Measurements from ENCODE around the gene MYO10. TPM values are rescaled to one million over a fixed set of nuclear protein-coding genes. Genes with fewer than 3 reads are reported as not detected.

The MYO10 gene
- total and polyA plus RNA-seq, 2 of the 8 experiments (the other 6 are each of a cell fraction or from before 2014, with no cell fraction given): 21.5 to 107 TPM

- Histone ChIP-seq H2BK20ac (ENCODE audit: low read length) (no peak overlapping the region), H3K4me3 (ENCODE audit: extremely low read depth in 1 of 4, insufficient read depth in 2 of 4, low read depth in 3 of 4, low read length in 4 of 4) (no peak overlapping the region), H3K14ac (ENCODE audit: insufficient read length) (no peak overlapping the region), H3K4me2 (ENCODE audit: insufficient read depth in 1 of 2, low read depth in 2 of 2, low read length in 2 of 2) (no peak overlapping the region), H3K23ac (ENCODE audit: insufficient read length) (no peak overlapping the region), H2AFZ (ENCODE audit: low read length) (no peak overlapping the region), H3K79me1 (ENCODE audit: low read depth, low read length) (no peaks in the 10 kb centered on the region), H3K4me1 (replicated peaks in 1 of 4; ENCODE audit: control insufficient read depth in 3 of 4, insufficient read depth in 4 of 4, low read length in 3 of 4) (0 out of 7 replicates have a peak, but pooled peaks cover 0 to under 1% (median 0%) of the 10 kb centered on the region in 4 experiments), H3K4ac (replicated peaks; ENCODE audit: insufficient read length, low read depth, low read length) (no peak overlapping the region), H2BK120ac (replicated peaks; ENCODE audit: low read depth, low read length) (no peak overlapping the region), H3K9me3 (ENCODE audit: insufficient read depth in 2 of 2, low read depth in 1 of 2, low read length in 1 of 2) (no peaks in the 10 kb centered on the region), H4K5ac (ENCODE audit: insufficient read length, low read depth, low read length) (no peak overlapping the region), H3K27ac (ENCODE audit: low read depth, low read length) (no peak overlapping the region), H4K8ac (ENCODE audit: extremely low read depth, insufficient read depth, low read length) (no peak overlapping the region), H2BK15ac (ENCODE audit: low read length) (no peak overlapping the region), H2AK5ac (ENCODE audit: low read depth, low read length) (no peak overlapping the region), H3K18ac (ENCODE audit: extremely low read depth, low read length) (no peak overlapping the region), H3K23me2 (ENCODE audit: low read depth, low read length) (peaks cover 5% of the 10 kb centered on the region; the same call in 1 of the 2 replicates), H2BK5ac (ENCODE audit: low read depth, low read length) (no peak overlapping the region), H3K9ac (replicated peaks in 1 of 4; ENCODE audit: extremely low read depth in 1 of 4, low read depth in 3 of 4, low read length in 3 of 4) (no peak overlapping the region), H2BK12ac (ENCODE audit: low read depth, low read length) (no peak overlapping the region), H3K27me3 (replicated peaks in 1 of 4; ENCODE audit: control insufficient read depth in 3 of 4, extremely low read depth in 1 of 4, insufficient read depth in 3 of 4, low read length in 3 of 4) (no peaks in the 10 kb centered on the region), H3K56ac (replicated peaks; ENCODE audit: insufficient read length, low read depth, low read length) (no peak overlapping the region), H3K79me2 (ENCODE audit: control insufficient read depth in 1 of 2, insufficient read depth in 2 of 2, low read length in 2 of 2) (no peaks in the 10 kb centered on the region), H3K36me3 (ENCODE audit: control insufficient read depth in 2 of 4, insufficient read depth in 4 of 4, low read length in 3 of 4) (no peaks in the 10 kb centered on the region), H4K91ac (replicated peaks; ENCODE audit: insufficient read length, low read length) (no peak overlapping the region), H4K20me1 (replicated peaks in 1 of 2; ENCODE audit: control insufficient read depth in 1 of 2, insufficient read depth in 2 of 2, low read length in 2 of 2) (no peaks in the 10 kb centered on the region)
- FAIRE-seq: no peak
- ChIA-PET CTCF (ENCODE audit: partially characterized antibody) (interaction anchor here (1.0 to 1.4 kb wide), 2 partner anchors 41 to 564 kb away, joined by 3 to 6 read pairs; no protein-coding TSS in a partner anchor), POLR2A (ENCODE audit: partially characterized antibody) (no interaction called here)
- 82% methylated on average over 5 of the region's 5 CpGs; no CpG with 5 or more reads in 1 of the 2 experiments for WGBS, 2 experiments (ENCODE audit: extremely low coverage in 1 of 2, insufficient coverage in 1 of 2, insufficient read length in 1 of 2, insufficient replicate concordance in 2 of 2, low coverage in 1 of 2, low lambda C conversion rate in 2 of 2, missing lambda C conversion rate in 1 of 2)
- no peak for DNase-seq (ENCODE audit: low read depth in 1 of 2, low spot score in 2 of 2)
- no peak for TF ChIP-seq CEBPB (IDR thresholded peaks at IDR 0.05; ENCODE audit: low read depth, low read length)
- no peak for TF ChIP-seq RFX5 (IDR thresholded peaks at IDR 0.05; ENCODE audit: borderline replicate concordance, low read depth, low read length)
- no peak for TF ChIP-seq SUZ12 (IDR thresholded peaks at IDR 0.05; ENCODE audit: low read length)
- no peak for TF ChIP-seq CREB1 (IDR thresholded peaks at IDR 0.05)
- no peak for TF ChIP-seq SRF (IDR thresholded peaks at IDR 0.05; ENCODE audit: low read depth, low read length)
- no peak for TF ChIP-seq RBBP5 (IDR thresholded peaks at IDR 0.05; ENCODE audit: borderline replicate concordance, low read depth, low read length)
- no peak for TF ChIP-seq RXRA (IDR thresholded peaks at IDR 0.05; ENCODE audit: insufficient read depth, low read depth, low read length)
- no peak for TF ChIP-seq ASH2L (IDR thresholded peaks at IDR 0.05; ENCODE audit: low read length)
- TF ChIP-seq KDM1A (IDR thresholded peaks at IDR 0.05; ENCODE audit: borderline replicate concordance, low read length): no peak
- no peak for TF ChIP-seq HDAC6 (IDR thresholded peaks at IDR 0.05; ENCODE audit: low read depth, low read length)
- no peak for TF ChIP-seq BCL11A (IDR thresholded peaks at IDR 0.05; ENCODE audit: low read depth in 2 of 2, low read length in 2 of 2)
- no peak for TF ChIP-seq JUND (IDR thresholded peaks at IDR 0.05; ENCODE audit: low read length)
- TF ChIP-seq SIRT6 (IDR thresholded peaks at IDR 0.05; ENCODE audit: low read length): no peak
- TF ChIP-seq JUN (IDR thresholded peaks at IDR 0.05; ENCODE audit: low read depth, low read length): no peak
- no peak for TF ChIP-seq SP1 (IDR thresholded peaks at IDR 0.05; ENCODE audit: low read depth, low read length)
- TF ChIP-seq CBX8 (IDR thresholded peaks at IDR 0.05; ENCODE audit: borderline replicate concordance, low read depth, low read length): no peak
Observed at GRCh38 chr5:16626696-16627264, 309.3 kb downstream of the MYO10 start.
